ENCODE measurements around the gene AGTR1. TPM values are rescaled to one million over a fixed set of nuclear protein-coding genes. Genes with fewer than 3 reads are reported as not detected.

Gene AGTR1
- total RNA-seq, 6 experiments from 2014 or later, result 0.10 to 0.14 (median 0.12) TPM; not detected in 3

- Mint-ChIP-seq H3K36me3 (ENCODE audit: low read depth) (no peaks in the 10 kb centered on the region), H3K27me3 (ENCODE audit: insufficient read depth) (peaks cover 5% of the 10 kb centered on the region; the same call in 1 of the 2 replicates), H3K4me3 (no peak overlapping the region), H3K9me3 (no peaks in the 10 kb centered on the region), H3K4me1 (ENCODE audit: low read depth) (no peaks in the 10 kb centered on the region), H3K27ac (no peak overlapping the region)
- no peak for TF ChIP-seq CTCF (IDR thresholded peaks at IDR 0.05)
- DNase-seq, result no peak
These were observed 38.2 kb upstream of the AGTR1 start for GRCh38 chr3:148659512-148659911.

DNA sequence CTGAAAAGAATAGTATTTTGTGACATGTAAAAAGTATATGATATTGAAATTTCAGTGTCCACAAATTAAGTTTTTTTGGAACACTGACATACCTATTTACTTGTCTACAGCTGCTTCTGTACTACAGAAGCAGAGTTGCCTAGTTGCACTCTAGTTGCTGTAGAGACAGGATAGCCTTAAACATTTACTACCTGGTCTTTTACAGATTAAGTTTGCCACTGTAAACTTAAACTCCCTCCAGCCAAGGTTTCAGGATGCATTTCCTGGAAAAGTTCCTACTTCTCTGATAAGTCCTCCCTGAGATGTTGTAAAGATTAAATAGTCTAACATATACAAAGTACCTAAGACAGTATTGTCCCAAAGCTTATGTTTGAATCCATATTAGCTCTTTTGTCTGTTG, 17.4 kb upstream of the AGTR1 start:
- no peak for DNase-seq
- TF ChIP-seq CTCF (IDR thresholded peaks at IDR 0.05), result no peak
- H3K27ac Mint-ChIP-seq, result no peak overlapping the region
- H3K4me3 Mint-ChIP-seq, result no peak overlapping the region
- peaks cover 6% of the 10 kb centered on the region; the same call in 1 of the 2 replicates for H3K27me3 Mint-ChIP-seq (ENCODE audit: insufficient read depth)
- no peaks in the 10 kb centered on the region for H3K36me3 Mint-ChIP-seq (ENCODE audit: low read depth)
- H3K9me3 Mint-ChIP-seq, result no peaks in the 10 kb centered on the region
- H3K4me1 Mint-ChIP-seq (ENCODE audit: low read depth), result peaks cover 7% of the 10 kb centered on the region; the same call in 1 of the 2 replicates

GRCh38 chr3:148681080-148681479, 16.6 kb upstream of the AGTR1 start:
- peaks cover 5% of the 10 kb centered on the region; the same call in 1 of the 2 replicates for H3K27me3 Mint-ChIP-seq (ENCODE audit: insufficient read depth)
- H3K36me3 Mint-ChIP-seq (ENCODE audit: low read depth), result no peaks in the 10 kb centered on the region
- DNase-seq, result no peak
- H3K4me3 Mint-ChIP-seq, result no peak overlapping the region
- H3K4me1 Mint-ChIP-seq (ENCODE audit: low read depth), result peaks cover 7% of the 10 kb centered on the region; the same call in 1 of the 2 replicates
- no peak for TF ChIP-seq CTCF (IDR thresholded peaks at IDR 0.05)
- no peak overlapping the region for H3K27ac Mint-ChIP-seq
- no peaks in the 10 kb centered on the region for H3K9me3 Mint-ChIP-seq

DNA sequence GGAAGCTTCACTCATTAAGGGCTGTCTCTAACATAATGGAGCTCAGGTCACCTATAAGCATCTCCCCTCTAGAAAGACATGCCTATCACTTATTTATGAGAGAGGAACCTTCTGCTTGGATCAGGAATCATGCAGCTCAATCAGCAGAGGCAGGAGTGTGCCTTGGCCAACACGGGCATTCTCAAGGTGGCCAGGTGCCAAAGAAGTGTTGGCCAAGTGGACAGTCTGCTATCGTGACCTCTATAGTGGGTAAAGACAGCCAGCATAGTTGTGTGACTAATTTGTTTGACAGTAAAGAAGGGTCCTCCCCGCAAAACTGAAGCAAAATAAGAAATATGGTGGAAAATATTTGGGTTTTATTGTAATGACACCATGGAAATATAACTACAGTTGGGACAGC, 14.7 kb upstream of the AGTR1 start:
- Mint-ChIP-seq H3K36me3 (ENCODE audit: low read depth) (no peaks in the 10 kb centered on the region), H3K27me3 (ENCODE audit: insufficient read depth) (no peaks in the 10 kb centered on the region; the same call in 1 of the 2 replicates), H3K9me3 (no peaks in the 10 kb centered on the region), H3K27ac (no peak overlapping the region), H3K4me3 (no peak overlapping the region), H3K4me1 (ENCODE audit: low read depth) (peaks cover 7% of the 10 kb centered on the region; the same call in 1 of the 2 replicates)
- TF ChIP-seq CTCF (IDR thresholded peaks at IDR 0.05), result no peak
- DNase-seq, result no peak

- DNase-seq, result no peak
- H3K27me3 Mint-ChIP-seq (ENCODE audit: insufficient read depth), result peaks cover 12% of the 10 kb centered on the region
- H3K4me1 Mint-ChIP-seq (ENCODE audit: low read depth), result peaks cover 5% of the 10 kb centered on the region; the same call in 1 of the 2 replicates
- H3K4me3 Mint-ChIP-seq, result no peak overlapping the region
- TF ChIP-seq CTCF (IDR thresholded peaks at IDR 0.05), result no peak
- no peaks in the 10 kb centered on the region; the same call in 1 of the 2 replicates for H3K9me3 Mint-ChIP-seq
- H3K27ac Mint-ChIP-seq, result no peak overlapping the region
- no peaks in the 10 kb centered on the region for H3K36me3 Mint-ChIP-seq (ENCODE audit: low read depth)
These were observed 3.6 kb upstream of the AGTR1 start for GRCh38 chr3:148694116-148694515.
